ENCODE results near the gene BCL2L2. TPM values are rescaled to one million over a fixed set of nuclear protein-coding genes. Genes with fewer than 3 reads are reported as not detected.
"Not testable (repeated sequence)": the region's sequence is repeated elsewhere in the genome, so short reads cannot be mapped to it uniquely, and the experiment has no call there.

BCL2L2 gene
- total and polyA plus RNA-seq, 9 donors: 17.0 to 38.7 (median 31.7) TPM

DNA sequence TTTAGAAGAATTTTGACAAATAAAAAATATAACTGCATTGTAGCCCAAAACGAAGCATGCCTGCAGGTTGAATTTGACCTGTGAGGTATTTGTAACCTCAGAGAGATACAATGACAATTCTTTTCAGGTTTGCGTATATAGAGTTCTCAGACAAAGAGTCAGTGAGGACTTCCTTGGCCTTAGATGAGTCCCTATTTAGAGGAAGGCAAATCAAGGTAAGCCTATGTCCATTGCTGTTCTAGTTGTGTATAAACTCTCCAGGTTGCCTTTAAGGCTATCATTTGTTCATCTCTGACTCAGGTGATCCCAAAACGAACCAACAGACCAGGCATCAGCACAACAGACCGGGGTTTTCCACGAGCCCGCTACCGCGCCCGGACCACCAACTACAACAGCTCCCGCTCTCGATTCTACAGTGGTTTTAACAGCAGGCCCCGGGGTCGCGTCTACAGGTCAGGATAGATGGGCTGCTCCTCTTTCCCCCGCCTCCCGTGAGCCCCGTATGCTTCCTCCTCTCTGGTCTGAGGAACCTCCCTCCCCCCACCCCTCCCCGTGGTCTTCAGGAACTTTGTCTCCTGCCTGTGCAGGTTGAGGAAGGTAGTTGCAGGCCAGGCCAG, 17.3 kb downstream of the BCL2L2 start:
- intact Hi-C loops (cut with DNase I): loop anchor here (10.0 kb wide), 4 partner anchors 141 to 241 kb away; partner anchors contain the start of genes NGDN (in 3 of the 4), AP1G2 (in 1 of the 4), THTPA (in 1 of the 4) and ZFHX2 (in 1 of the 4)
- 56 to 67% (median 65%) methylated on average over 18 of the region's 18 CpGs for WGBS, 3 donors
- H3K27ac ChIP-seq: no peak overlapping the region
- H3K36me3 ChIP-seq: no peaks in the 10 kb centered on the region
- TF ChIP-seq EP300 (IDR thresholded peaks at IDR 0.05) (no peak), POLR2A (IDR thresholded peaks at IDR 0.05) (no peak)
- TF ChIP-seq, protein P1, sequence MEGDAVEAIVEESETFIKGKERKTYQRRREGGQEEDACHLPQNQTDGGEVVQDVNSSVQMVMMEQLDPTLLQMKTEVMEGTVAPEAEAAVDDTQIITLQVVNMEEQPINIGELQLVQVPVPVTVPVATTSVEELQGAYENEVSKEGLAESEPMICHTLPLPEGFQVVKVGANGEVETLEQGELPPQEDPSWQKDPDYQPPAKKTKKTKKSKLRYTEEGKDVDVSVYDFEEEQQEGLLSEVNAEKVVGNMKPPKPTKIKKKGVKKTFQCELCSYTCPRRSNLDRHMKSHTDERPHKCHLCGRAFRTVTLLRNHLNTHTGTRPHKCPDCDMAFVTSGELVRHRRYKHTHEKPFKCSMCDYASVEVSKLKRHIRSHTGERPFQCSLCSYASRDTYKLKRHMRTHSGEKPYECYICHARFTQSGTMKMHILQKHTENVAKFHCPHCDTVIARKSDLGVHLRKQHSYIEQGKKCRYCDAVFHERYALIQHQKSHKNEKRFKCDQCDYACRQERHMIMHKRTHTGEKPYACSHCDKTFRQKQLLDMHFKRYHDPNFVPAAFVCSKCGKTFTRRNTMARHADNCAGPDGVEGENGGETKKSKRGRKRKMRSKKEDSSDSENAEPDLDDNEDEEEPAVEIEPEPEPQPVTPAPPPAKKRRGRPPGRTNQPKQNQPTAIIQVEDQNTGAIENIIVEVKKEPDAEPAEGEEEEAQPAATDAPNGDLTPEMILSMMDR (IDR thresholded peaks at IDR 0.05): no peak
- no peak overlapping the region for H3K4me3 ChIP-seq
- no peaks in the 10 kb centered on the region for H3K27me3 ChIP-seq
- no peak for DNase-seq
- H3K4me1 ChIP-seq (ENCODE audit: insufficient read depth): peaks cover 10% of the 10 kb centered on the region
- H3K9me3 ChIP-seq: no peaks in the 10 kb centered on the region

DNA sequence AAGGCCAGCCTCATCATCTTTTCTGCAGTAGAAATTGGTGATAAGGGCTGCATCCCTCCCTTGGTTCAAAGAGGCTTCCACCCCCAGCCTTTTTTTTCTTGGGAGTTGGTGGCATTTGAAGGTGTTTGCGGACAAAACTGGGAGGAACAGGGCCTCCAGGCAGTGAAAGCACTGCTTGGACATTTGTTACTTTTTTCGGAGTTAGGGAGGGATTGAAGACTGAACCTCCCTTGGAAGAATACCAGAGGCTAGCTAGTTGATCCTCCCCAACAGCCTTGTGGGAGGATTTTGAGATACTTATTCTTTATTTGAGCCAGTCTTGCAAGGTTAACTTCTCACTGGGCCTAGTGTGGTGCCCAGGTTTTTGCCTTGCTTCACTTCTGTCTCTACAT, 17.8 kb downstream of the BCL2L2 start:
- intact Hi-C loops (cut with DNase I): loop anchor here (10.0 kb wide), 4 partner anchors 140 to 240 kb away; partner anchors contain the start of genes NGDN (in 3 of the 4), AP1G2 (in 1 of the 4), THTPA (in 1 of the 4) and ZFHX2 (in 1 of the 4)
- no peak for DNase-seq
- Histone ChIP-seq H3K4me1 (ENCODE audit: insufficient read depth) (peaks cover 10% of the 10 kb centered on the region), H3K9me3 (no peaks in the 10 kb centered on the region), H3K27ac (no peak overlapping the region), H3K4me3 (no peak overlapping the region), H3K36me3 (no peaks in the 10 kb centered on the region), H3K27me3 (no peaks in the 10 kb centered on the region)
- 10 to 25% (median 24%) methylated on average over 2 of the region's 2 CpGs for WGBS, 3 donors
- TF ChIP-seq POLR2A (IDR thresholded peaks at IDR 0.05): no peak
- TF ChIP-seq, protein P1 (IDR thresholded peaks at IDR 0.05): no peak

DNA sequence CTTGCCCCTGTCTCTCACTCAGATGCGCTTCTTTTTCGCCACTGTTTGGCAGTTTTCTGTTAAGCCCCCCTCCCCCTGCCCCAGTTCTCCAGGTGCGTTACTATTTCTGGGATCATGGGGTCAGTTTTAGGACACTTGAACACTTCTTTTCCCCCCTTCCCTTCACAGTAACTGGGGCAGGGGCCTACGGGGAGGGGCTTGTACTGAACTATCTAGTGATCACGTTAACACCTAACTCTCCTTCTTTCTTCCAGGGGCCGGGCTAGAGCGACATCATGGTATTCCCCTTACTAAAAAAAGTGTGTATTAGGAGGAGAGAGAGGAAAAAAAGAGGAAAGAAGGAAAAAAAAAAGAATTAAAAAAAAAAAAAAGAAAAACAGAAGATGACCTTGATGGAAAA, 18.4 kb downstream of the BCL2L2 start:
- no peak for TF ChIP-seq POLR2A (IDR thresholded peaks at IDR 0.05)
- TF ChIP-seq, protein P1 (IDR thresholded peaks at IDR 0.05): no peak
- no peak for TF ChIP-seq EP300 (IDR thresholded peaks at IDR 0.05)
- no peaks in the 10 kb centered on the region for H3K9me3 ChIP-seq
- H3K27ac ChIP-seq: no peak overlapping the region
- peaks cover 10% of the 10 kb centered on the region for H3K4me1 ChIP-seq (ENCODE audit: insufficient read depth)
- H3K27me3 ChIP-seq: no peaks in the 10 kb centered on the region
- no peak overlapping the region for H3K4me3 ChIP-seq
- 43 to 63% (median 43%) methylated on average over 7 of the region's 7 CpGs for WGBS, 3 donors
- no peak for DNase-seq
- intact Hi-C loops (cut with DNase I): loop anchor here (5.0 to 10.0 kb wide), 6 partner anchors 52 to 240 kb away; partner anchors contain the start of genes NGDN (in 3 of the 4), CMTM5 (in 2 of the 4), AP1G2 (in 1 of the 4) and THTPA (in 1 of the 4)
- H3K36me3 ChIP-seq: no peaks in the 10 kb centered on the region

DNA sequence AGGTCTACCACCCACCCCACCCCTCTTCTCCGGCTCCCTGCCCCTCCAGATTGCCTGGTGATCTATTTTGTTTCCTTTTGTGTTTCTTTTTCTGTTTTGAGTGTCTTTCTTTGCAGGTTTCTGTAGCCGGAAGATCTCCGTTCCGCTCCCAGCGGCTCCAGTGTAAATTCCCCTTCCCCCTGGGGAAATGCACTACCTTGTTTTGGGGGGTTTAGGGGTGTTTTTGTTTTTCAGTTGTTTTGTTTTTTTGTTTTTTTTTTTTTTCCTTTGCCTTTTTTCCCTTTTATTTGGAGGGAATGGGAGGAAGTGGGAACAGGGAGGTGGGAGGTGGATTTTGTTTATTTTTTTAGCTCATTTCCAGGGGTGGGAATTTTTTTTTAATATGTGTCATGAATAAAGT, 19.1 kb downstream of the BCL2L2 start:
- not testable (repeated sequence) for H3K27ac ChIP-seq; H3K4me1 ChIP-seq (ENCODE audit: insufficient read depth); H3K27me3 ChIP-seq; H3K4me3 ChIP-seq; DNase-seq; H3K36me3 ChIP-seq; H3K9me3 ChIP-seq
- 56 to 83% (median 76%) methylated on average over 5 of the region's 5 CpGs for WGBS, 3 donors
- intact Hi-C loops (cut with DNase I): loop anchor here (5.0 to 10.0 kb wide), 6 partner anchors 52 to 239 kb away; partner anchors contain the start of genes NGDN (in 3 of the 4), CMTM5 (in 2 of the 4), AP1G2 (in 1 of the 4) and THTPA (in 1 of the 4)
